GM21529 (cell line): Measurements from ENCODE around the gene PAPPA2.
"Not testable (repeated sequence)": the region's sequence is repeated elsewhere in the genome, so short reads cannot be mapped to it uniquely, and the experiment has no call there.

Experiments used
- ATAC-seq: cut with Tn5 transposase; IDR thresholded peaks from one replicate; pipeline ENCODE4 v1.9.1; 2021; ENCODE audit not compliant: unreplicated experiment

The PAPPA2 gene

GRCh38 chr1:176462674-176463378, at the start of gene PAPPA2:
TSS of gene PAPPA2 (plus strand) at chr1:176463175. CDS start at chr1:176556323, 93,148 bp downstream.
- no peak for ATAC-seq

- ATAC-seq: no peak
Observed at GRCh38 chr1:176416777-176417176, 46.2 kb upstream of the PAPPA2 start.

GRCh38 chr1:176419608-176420007, 43.4 kb upstream of the PAPPA2 start:
- not testable (repeated sequence) for ATAC-seq

- ATAC-seq: no peak
Observed at GRCh38 chr1:176434234-176434633, 28.7 kb upstream of the PAPPA2 start.

- no peak for ATAC-seq
Observed at GRCh38 chr1:176436251-176436650, 26.7 kb upstream of the PAPPA2 start.

GRCh38 chr1:176440176-176440575, 22.8 kb upstream of the PAPPA2 start:
- no peak for ATAC-seq

GRCh38 chr1:176444286-176444685, 18.7 kb upstream of the PAPPA2 start:
- ATAC-seq: no peak

GRCh38 chr1:176445402-176445801, 17.6 kb upstream of the PAPPA2 start:
- no peak for ATAC-seq

- ATAC-seq: no peak
Observed at GRCh38 chr1:176448340-176448739, 14.6 kb upstream of the PAPPA2 start.

- ATAC-seq: no peak
Observed at GRCh38 chr1:176450526-176450925, 12.4 kb upstream of the PAPPA2 start.

- not testable (repeated sequence) for ATAC-seq
Observed at GRCh38 chr1:176451741-176452140, 11.2 kb upstream of the PAPPA2 start.

- no peak for ATAC-seq
Observed at GRCh38 chr1:176456795-176457194, 6.2 kb upstream of the PAPPA2 start.

GRCh38 chr1:176460544-176461336, 2.2 kb upstream of the PAPPA2 start:
- no peak for ATAC-seq

- no peak for ATAC-seq
Observed at GRCh38 chr1:176461576-176461975, 1.4 kb upstream of the PAPPA2 start.

- ATAC-seq: no peak
Observed at GRCh38 chr1:176466514-176466913, 3.5 kb downstream of the PAPPA2 start.

- ATAC-seq: no peak
Observed at GRCh38 chr1:176469450-176470010, 6.6 kb downstream of the PAPPA2 start.

GRCh38 chr1:176471338-176472121, 8.6 kb downstream of the PAPPA2 start:
- no peak for ATAC-seq

GRCh38 chr1:176479971-176480370, 17.0 kb downstream of the PAPPA2 start:
- no peak for ATAC-seq

- no peak for ATAC-seq
Observed at GRCh38 chr1:176480750-176481149, 17.8 kb downstream of the PAPPA2 start.

GRCh38 chr1:176485083-176485482, 22.1 kb downstream of the PAPPA2 start:
- no peak for ATAC-seq

- no peak for ATAC-seq
Observed at GRCh38 chr1:176494436-176494835, 31.5 kb downstream of the PAPPA2 start.
